Neuronal stem cell (in vitro differentiated cells): ENCODE results near the gene ZNF469. TPM values are rescaled to one million over a fixed set of nuclear protein-coding genes. Genes with fewer than 3 reads are reported as not detected.

Experiments
- DNase-seq: peaks from one replicate; pipeline ENCODE4 v3.0.0-alpha.2; 2013; ENCODE audit warnings: low spot score
- H2AFZ ChIP-seq: one replicate; pipeline ENCODE4 v1.6.1; 2013; ENCODE audit warnings: mild to moderate bottlenecking, low read length, inconsistent platforms
- H2AK5ac ChIP-seq: 2 replicates; pipeline ENCODE4 v1.6.1; 2013; ENCODE audit warnings: low read depth, mild to moderate bottlenecking, inconsistent platforms, low read length, moderate library complexity, mixed read lengths
- H2BK120ac ChIP-seq: 2 replicates; pipeline ENCODE4 v1.6.1; 2013; ENCODE audit warnings: low read depth, mild to moderate bottlenecking, inconsistent platforms, low read length, moderate library complexity, mixed read lengths
- H2BK12ac ChIP-seq: one replicate; pipeline ENCODE4 v1.6.1; 2013; ENCODE audit warnings: low read length, inconsistent platforms
- H2BK15ac ChIP-seq: 2 replicates; pipeline ENCODE4 v1.6.1; 2013; ENCODE audit warnings: mild to moderate bottlenecking, low read length, inconsistent platforms, mixed read lengths
- H2BK5ac ChIP-seq: one replicate; pipeline ENCODE4 v1.6.1; 2013; ENCODE audit warnings: inconsistent platforms, mild to moderate bottlenecking, low read length, moderate library complexity
- H3K14ac ChIP-seq: one replicate; pipeline ENCODE4 v1.6.1; 2013; ENCODE audit warnings: low read length, inconsistent platforms
- H3K18ac ChIP-seq: 2 replicates; pipeline ENCODE4 v1.6.1; 2013; ENCODE audit warnings: low read length, inconsistent platforms
- H3K23ac ChIP-seq: 2 replicates; pipeline ENCODE4 v1.6.1; 2013; ENCODE audit warnings: low read depth, mild to moderate bottlenecking, mixed read lengths, low read length, inconsistent platforms; ENCODE audit not compliant: poor library complexity
- H3K27ac ChIP-seq: replicated peaks from 3 replicates; pipeline ENCODE4 v1.5.1; 2013; ENCODE audit warnings: low read length, inconsistent platforms
- H3K27me3 ChIP-seq, 3 experiments: 2 replicates each; pipeline ENCODE4 v1.6.1; 2013; ENCODE audit warnings: low read length in 3 of 3, mild to moderate bottlenecking in 2 of 3, inconsistent platforms in 1 of 3, low read depth in 1 of 3, mixed read lengths in 1 of 3, moderate library complexity in 1 of 3; ENCODE audit not compliant: control insufficient read depth in 3 of 3, insufficient read depth in 3 of 3
- H3K36me3 ChIP-seq, 2 donors: replicated peaks in 1 of 2; 2 replicates each; pipeline ENCODE4 v1.6.1; 2013; ENCODE audit warnings: low read length in 2 of 2; ENCODE audit not compliant: control insufficient read depth in 2 of 2, insufficient read depth in 2 of 2
- H3K4ac ChIP-seq: 2 replicates; pipeline ENCODE4 v1.6.1; 2013; ENCODE audit warnings: inconsistent platforms, mild to moderate bottlenecking, low read length, moderate library complexity
- H3K4me1 ChIP-seq, 2 donors: 1 replicate in 1 of 2; 2 replicates in 1 of 2; pipeline ENCODE4 v1.6.1; 2013; ENCODE audit warnings: low read length in 2 of 2, low read depth in 1 of 2; ENCODE audit not compliant: control insufficient read depth in 2 of 2, insufficient read depth in 1 of 2
- H3K4me2 ChIP-seq: one replicate; pipeline ENCODE4 v1.6.1; 2013; ENCODE audit warnings: mild to moderate bottlenecking, low read length, inconsistent platforms; ENCODE audit not compliant: insufficient read depth, poor library complexity, severe bottlenecking
- H3K4me3 ChIP-seq, 2 donors: 2 replicates each; pipeline ENCODE4 v1.5.1; 2013; ENCODE audit warnings: low read length in 2 of 2, mild to moderate bottlenecking in 2 of 2, inconsistent platforms in 1 of 2, moderate library complexity in 1 of 2
- H3K79me1 ChIP-seq: one replicate; pipeline ENCODE4 v1.6.1; 2013; ENCODE audit warnings: low read depth, mild to moderate bottlenecking, inconsistent platforms, low read length, moderate library complexity
- H3K9ac ChIP-seq: one replicate; pipeline ENCODE4 v1.6.1; 2013; ENCODE audit warnings: mild to moderate bottlenecking, low read depth, low read length, inconsistent platforms; ENCODE audit not compliant: poor library complexity
- H3K9me3 ChIP-seq, 2 donors: replicated peaks in 1 of 2; 2 replicates each; pipeline versions ENCODE3 to v1.6.1; 2013; ENCODE audit warnings: low read length in 2 of 2, mild to moderate bottlenecking in 2 of 2, inconsistent platforms in 1 of 2, low read depth in 1 of 2, mixed read lengths in 1 of 2, moderate library complexity in 1 of 2; ENCODE audit not compliant: control insufficient read depth in 2 of 2, insufficient read depth in 1 of 2
- H4K8ac ChIP-seq: one replicate; pipeline ENCODE4 v1.6.1; 2013; ENCODE audit warnings: low read depth, mild to moderate bottlenecking, inconsistent platforms, low read length, moderate library complexity
- H4K91ac ChIP-seq: one replicate; pipeline ENCODE4 v1.6.1; 2013; ENCODE audit warnings: low read length, low read depth, mild to moderate bottlenecking, inconsistent platforms; ENCODE audit not compliant: poor library complexity
- WGBS, 2 donors: extraction: QIAGEN DNeasy Blood & Tissue Kit; methylation state at CpG; one replicate each; pipeline ENCODE4 v1.1.7; 2013; ENCODE audit warnings: missing lambda C conversion rate in 2 of 2, mixed read lengths in 1 of 2; ENCODE audit not compliant: insufficient read length in 2 of 2, insufficient replicate concordance in 1 of 2; ENCODE audit errors: extremely low coverage in 2 of 2; 5-methylcytosine and 5-hydroxymethylcytosine counted together
- polyA plus RNA-seq, 2 experiments: library from polyadenylated mRNA; stranded (reverse); fragments of 200-250 nt; gene quantifications; one replicate each; pipeline ENCODE4 v1.2.3, GENCODE V29; 2013

ZNF469 gene, protein sequence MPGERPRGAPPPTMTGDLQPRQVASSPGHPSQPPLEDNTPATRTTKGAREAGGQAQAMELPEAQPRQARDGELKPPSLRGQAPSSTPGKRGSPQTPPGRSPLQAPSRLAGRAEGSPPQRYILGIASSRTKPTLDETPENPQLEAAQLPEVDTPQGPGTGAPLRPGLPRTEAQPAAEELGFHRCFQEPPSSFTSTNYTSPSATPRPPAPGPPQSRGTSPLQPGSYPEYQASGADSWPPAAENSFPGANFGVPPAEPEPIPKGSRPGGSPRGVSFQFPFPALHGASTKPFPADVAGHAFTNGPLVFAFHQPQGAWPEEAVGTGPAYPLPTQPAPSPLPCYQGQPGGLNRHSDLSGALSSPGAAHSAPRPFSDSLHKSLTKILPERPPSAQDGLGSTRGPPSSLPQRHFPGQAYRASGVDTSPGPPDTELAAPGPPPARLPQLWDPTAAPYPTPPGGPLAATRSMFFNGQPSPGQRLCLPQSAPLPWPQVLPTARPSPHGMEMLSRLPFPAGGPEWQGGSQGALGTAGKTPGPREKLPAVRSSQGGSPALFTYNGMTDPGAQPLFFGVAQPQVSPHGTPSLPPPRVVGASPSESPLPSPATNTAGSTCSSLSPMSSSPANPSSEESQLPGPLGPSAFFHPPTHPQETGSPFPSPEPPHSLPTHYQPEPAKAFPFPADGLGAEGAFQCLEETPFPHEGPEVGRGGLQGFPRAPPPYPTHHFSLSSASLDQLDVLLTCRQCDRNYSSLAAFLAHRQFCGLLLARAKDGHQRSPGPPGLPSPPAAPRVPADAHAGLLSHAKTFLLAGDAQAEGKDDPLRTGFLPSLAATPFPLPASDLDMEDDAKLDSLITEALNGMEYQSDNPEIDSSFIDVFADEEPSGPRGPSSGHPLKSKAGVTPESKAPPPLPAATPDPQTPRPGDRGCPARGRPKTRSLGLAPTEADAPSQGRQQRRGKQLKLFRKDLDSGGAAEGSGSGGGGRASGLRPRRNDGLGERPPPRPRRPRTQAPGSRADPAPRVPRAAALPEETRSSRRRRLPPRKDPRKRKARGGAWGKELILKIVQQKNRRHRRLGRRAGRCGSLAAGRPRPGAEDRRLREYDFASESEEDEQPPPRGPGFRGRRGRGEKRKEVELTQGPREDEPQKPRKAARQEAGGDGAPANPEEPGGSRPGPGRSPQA (N-terminal part only)
- 0.26 TPM for polyA plus RNA-seq (2013, experiment 1 of 2)
- 0.29 TPM for polyA plus RNA-seq (2013, experiment 2 of 2)

GRCh38 chr16:88382491-88383400 lies at the start of gene ZNF469:
ZNF469 (plus strand) TSS chr16:88382959; CDS start chr16:88427471, 44,512 bp downstream.
- Histone ChIP-seq H3K27ac (no peak within 1 kb of the TSS), H3K4me1 (peaks cover 0 to 8% of the 10 kb centered on the region in 2 donors), H2AK5ac (no peak within 1 kb of the TSS), H3K79me1 (no peaks in the 10 kb centered on the region), H3K4me2 (peak within 1 kb of the TSS; percentile 94), H3K9ac (peak within 1 kb of the TSS; percentile 67), H2BK15ac (peak within 1 kb of the TSS; percentile 2), H4K8ac (no peak within 1 kb of the TSS), H4K91ac (no peak within 1 kb of the TSS), H3K36me3 (peaks cover 0 to 3% of the 10 kb centered on the region in 2 donors), H2BK12ac (no peak within 1 kb of the TSS), H3K23ac (peak within 1 kb of the TSS; percentile 5), H3K14ac (no peak within 1 kb of the TSS), H2BK5ac (peak within 1 kb of the TSS; percentile 10), H3K27me3 (peaks cover 14 to 86% (median 50%) of the 10 kb centered on the region in 3 experiments), H3K9me3 (peaks cover 0 to 15% of the 10 kb centered on the region in 2 donors), H2AFZ (peak within 1 kb of the TSS; percentile 43), H3K18ac (peak within 1 kb of the TSS; percentile 89), H2BK120ac (peak within 1 kb of the TSS; percentile 56), H3K4ac (no peak within 1 kb of the TSS), H3K4me3 (peak within 1 kb of the TSS in 1 of 2 donors; percentile 74)
- DNase-seq, result no peak
- WGBS, 2 donors, result no CpG with 5 or more reads among the region's 87 CpGs

DNA sequence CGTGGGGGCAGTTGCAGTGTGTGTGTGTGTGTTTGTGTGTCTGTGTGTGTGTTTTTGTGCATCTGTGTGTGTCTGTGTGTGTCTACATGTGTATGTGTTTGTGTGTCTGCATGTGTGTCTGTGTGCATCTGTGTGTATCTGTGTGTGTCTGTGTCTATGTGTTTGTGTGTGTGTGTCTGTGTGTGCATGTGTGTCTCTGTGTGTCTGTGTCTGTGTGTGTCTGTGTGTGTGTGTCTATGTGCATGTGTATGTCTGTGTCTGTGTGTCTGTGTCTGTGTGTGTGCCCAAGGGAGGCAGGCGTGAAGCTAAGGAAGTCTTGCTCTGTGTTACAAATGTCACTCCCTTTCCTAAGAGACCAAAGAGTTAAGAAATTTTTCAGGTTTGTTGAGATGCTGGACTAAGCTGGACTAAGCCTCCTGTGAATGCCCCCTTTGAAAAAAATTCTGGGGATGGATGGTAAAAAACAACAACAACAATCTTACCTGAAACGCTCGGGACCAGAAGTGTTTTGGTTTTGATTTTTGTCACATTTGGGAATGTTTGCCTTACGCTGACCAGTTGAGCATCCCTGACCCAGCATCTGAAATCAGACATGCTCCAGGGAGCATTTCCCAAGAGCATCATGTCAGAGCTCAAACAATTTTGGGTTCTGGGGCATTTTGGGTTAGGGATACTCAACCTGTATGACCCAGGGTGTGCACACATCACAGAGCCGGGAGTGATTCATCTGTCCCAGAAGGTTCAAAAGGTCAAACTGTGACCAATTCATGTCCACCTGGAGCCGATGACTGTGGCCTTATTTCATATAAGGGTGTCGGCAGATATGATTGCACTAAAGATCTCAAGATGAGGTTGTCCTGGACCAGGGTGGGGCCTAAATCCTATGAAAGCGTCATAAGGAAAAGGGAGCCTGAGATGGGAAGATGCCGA lies 48.6 kb upstream of the ZNF469 start:
- no CpG with 5 or more reads among the region's 10 CpGs for WGBS, 2 donors
- no peak overlapping the region for H2BK5ac ChIP-seq

More for the DNA sequence above, 48.6 kb upstream of the ZNF469 start:
- no peak overlapping the region for H3K23ac ChIP-seq
- H2AK5ac ChIP-seq, result no peak overlapping the region
- H3K36me3 ChIP-seq, result peaks cover 0 to 3% of the 10 kb centered on the region in 2 donors
- H2BK120ac ChIP-seq, result no peak overlapping the region
- no peak overlapping the region for H2AFZ ChIP-seq
- H3K4me1 ChIP-seq, result peaks cover 0 to 2% of the 10 kb centered on the region in 2 donors
- no peak overlapping the region for H3K18ac ChIP-seq
- H4K91ac ChIP-seq, result no peak overlapping the region
- no peak overlapping the region for H3K27ac ChIP-seq
- H3K9ac ChIP-seq, result no peak overlapping the region
- no peak overlapping the region for H3K4me3 ChIP-seq
- peaks cover 0 to 12% of the 10 kb centered on the region in 2 donors for H3K9me3 ChIP-seq
- no peak overlapping the region for H2BK12ac ChIP-seq
- no peak overlapping the region for H2BK15ac ChIP-seq
- H3K4me2 ChIP-seq, result no peak overlapping the region
- peaks cover 0 to 4% (median 0%) of the 10 kb centered on the region in 3 experiments for H3K27me3 ChIP-seq
- no peaks in the 10 kb centered on the region for H3K79me1 ChIP-seq
- no peak for DNase-seq
- no peak overlapping the region for H3K14ac ChIP-seq
- no peak overlapping the region for H3K4ac ChIP-seq
- no peak overlapping the region for H4K8ac ChIP-seq
